Measurements from ENCODE around the gene NR6A1. TPM values are rescaled to one million over a fixed set of nuclear protein-coding genes. Genes with fewer than 3 reads are reported as not detected.

Gene NR6A1
- total and polyA plus RNA-seq, 2 of the 8 experiments (the other 6 are each of a cell fraction or from before 2014, with no cell fraction given): 93.2 to 237 TPM

DNA sequence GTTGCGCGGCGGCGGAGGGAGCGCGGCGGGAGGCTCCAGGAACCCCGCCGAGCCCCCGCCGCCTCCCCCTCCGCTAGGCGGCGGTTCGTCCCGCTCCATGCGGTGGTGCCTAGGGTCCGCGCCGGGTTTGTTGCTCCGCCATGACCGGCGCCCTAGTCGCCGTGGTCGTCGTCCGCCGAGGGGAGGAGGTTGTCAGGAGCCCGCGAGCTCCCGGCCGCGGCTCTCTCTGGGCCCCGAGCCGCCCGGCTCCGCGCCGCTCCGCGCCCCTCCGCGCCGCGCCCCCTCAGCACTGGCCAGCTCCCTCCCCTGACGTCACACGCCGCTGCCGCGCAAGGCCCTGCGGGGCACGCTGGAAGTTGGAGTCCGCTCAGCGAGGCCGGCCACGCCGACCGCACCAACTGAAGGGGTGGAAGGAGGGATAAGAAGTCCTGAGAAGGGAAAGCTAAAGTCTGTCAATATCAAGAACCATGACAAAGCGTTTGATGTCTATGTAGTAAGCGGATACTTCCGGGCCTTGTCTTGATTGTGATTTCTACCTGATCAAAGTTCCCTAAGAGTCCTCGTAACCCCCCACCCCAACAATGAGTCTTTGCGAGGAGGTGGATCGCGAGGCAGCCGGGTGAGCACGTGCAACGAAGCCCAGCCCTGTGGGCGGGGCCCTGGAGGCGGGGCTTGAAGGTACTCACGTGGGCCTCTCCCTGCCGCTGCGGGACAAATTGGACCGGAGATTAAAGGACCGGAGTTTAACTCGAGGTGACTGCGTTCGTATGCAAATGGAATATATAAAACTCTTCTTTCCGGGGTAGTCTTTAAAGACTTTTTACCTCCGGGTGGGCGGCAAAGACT is at the start of gene NR6A1 (continued):
- TF ChIP-seq SP1 (IDR thresholded peaks at IDR 0.05; ENCODE audit: low read depth, low read length) (peak; percentile 91), BCL11A (IDR thresholded peaks at IDR 0.05; ENCODE audit: low read depth in 2 of 2, low read length in 2 of 2) (no peak), SUZ12 (IDR thresholded peaks at IDR 0.05; ENCODE audit: low read length) (no peak), RAD21 (IDR thresholded peaks at IDR 0.05 in 1 of 2, conservative IDR thresholded peaks at IDR 0.05 in 1 of 2; ENCODE audit: low read depth in 2 of 2, low read length in 2 of 2) (no peak), CHD2 (IDR thresholded peaks at IDR 0.05; ENCODE audit: low read length) (0 out of 2 replicates have a peak, but pooled peaks have one; percentile 5), ASH2L (IDR thresholded peaks at IDR 0.05; ENCODE audit: low read length) (no peak), RXRA (IDR thresholded peaks at IDR 0.05; ENCODE audit: insufficient read depth, low read depth, low read length) (no peak)
- TF ChIP-seq, protein P1, sequence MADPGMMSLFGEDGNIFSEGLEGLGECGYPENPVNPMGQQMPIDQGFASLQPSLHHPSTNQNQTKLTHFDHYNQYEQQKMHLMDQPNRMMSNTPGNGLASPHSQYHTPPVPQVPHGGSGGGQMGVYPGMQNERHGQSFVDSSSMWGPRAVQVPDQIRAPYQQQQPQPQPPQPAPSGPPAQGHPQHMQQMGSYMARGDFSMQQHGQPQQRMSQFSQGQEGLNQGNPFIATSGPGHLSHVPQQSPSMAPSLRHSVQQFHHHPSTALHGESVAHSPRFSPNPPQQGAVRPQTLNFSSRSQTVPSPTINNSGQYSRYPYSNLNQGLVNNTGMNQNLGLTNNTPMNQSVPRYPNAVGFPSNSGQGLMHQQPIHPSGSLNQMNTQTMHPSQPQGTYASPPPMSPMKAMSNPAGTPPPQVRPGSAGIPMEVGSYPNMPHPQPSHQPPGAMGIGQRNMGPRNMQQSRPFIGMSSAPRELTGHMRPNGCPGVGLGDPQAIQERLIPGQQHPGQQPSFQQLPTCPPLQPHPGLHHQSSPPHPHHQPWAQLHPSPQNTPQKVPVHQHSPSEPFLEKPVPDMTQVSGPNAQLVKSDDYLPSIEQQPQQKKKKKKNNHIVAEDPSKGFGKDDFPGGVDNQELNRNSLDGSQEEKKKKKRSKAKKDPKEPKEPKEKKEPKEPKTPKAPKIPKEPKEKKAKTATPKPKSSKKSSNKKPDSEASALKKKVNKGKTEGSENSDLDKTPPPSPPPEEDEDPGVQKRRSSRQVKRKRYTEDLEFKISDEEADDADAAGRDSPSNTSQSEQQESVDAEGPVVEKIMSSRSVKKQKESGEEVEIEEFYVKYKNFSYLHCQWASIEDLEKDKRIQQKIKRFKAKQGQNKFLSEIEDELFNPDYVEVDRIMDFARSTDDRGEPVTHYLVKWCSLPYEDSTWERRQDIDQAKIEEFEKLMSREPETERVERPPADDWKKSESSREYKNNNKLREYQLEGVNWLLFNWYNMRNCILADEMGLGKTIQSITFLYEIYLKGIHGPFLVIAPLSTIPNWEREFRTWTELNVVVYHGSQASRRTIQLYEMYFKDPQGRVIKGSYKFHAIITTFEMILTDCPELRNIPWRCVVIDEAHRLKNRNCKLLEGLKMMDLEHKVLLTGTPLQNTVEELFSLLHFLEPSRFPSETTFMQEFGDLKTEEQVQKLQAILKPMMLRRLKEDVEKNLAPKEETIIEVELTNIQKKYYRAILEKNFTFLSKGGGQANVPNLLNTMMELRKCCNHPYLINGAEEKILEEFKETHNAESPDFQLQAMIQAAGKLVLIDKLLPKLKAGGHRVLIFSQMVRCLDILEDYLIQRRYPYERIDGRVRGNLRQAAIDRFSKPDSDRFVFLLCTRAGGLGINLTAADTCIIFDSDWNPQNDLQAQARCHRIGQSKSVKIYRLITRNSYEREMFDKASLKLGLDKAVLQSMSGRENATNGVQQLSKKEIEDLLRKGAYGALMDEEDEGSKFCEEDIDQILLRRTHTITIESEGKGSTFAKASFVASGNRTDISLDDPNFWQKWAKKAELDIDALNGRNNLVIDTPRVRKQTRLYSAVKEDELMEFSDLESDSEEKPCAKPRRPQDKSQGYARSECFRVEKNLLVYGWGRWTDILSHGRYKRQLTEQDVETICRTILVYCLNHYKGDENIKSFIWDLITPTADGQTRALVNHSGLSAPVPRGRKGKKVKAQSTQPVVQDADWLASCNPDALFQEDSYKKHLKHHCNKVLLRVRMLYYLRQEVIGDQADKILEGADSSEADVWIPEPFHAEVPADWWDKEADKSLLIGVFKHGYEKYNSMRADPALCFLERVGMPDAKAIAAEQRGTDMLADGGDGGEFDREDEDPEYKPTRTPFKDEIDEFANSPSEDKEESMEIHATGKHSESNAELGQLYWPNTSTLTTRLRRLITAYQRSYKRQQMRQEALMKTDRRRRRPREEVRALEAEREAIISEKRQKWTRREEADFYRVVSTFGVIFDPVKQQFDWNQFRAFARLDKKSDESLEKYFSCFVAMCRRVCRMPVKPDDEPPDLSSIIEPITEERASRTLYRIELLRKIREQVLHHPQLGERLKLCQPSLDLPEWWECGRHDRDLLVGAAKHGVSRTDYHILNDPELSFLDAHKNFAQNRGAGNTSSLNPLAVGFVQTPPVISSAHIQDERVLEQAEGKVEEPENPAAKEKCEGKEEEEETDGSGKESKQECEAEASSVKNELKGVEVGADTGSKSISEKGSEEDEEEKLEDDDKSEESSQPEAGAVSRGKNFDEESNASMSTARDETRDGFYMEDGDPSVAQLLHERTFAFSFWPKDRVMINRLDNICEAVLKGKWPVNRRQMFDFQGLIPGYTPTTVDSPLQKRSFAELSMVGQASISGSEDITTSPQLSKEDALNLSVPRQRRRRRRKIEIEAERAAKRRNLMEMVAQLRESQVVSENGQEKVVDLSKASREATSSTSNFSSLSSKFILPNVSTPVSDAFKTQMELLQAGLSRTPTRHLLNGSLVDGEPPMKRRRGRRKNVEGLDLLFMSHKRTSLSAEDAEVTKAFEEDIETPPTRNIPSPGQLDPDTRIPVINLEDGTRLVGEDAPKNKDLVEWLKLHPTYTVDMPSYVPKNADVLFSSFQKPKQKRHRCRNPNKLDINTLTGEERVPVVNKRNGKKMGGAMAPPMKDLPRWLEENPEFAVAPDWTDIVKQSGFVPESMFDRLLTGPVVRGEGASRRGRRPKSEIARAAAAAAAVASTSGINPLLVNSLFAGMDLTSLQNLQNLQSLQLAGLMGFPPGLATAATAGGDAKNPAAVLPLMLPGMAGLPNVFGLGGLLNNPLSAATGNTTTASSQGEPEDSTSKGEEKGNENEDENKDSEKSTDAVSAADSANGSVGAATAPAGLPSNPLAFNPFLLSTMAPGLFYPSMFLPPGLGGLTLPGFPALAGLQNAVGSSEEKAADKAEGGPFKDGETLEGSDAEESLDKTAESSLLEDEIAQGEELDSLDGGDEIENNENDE (IDR thresholded peaks at IDR 0.05; ENCODE audit: insufficient replicate concordance, low read length): no peak

Measured in H1 (cell line).